ENCODE results near the gene HDAC4.

Gene HDAC4

GRCh38 chr2:239370403-239370802 lies 30.4 kb downstream of the HDAC4 start:
- no peak overlapping the region for H3K9ac ChIP-seq (ENCODE audit: low read depth, low read length, poor library complexity, severe bottlenecking)
- H4K20me1 ChIP-seq (ENCODE audit: insufficient read depth, low read length, poor library complexity, severe bottlenecking), result no peaks in the 10 kb centered on the region
- no peak overlapping the region for H2AFZ ChIP-seq (ENCODE audit: low read length)
- no peaks in the 10 kb centered on the region for H3K36me3 ChIP-seq (ENCODE audit: insufficient read depth, low read length)
- H3K27me3 ChIP-seq (ENCODE audit: insufficient read depth, low read length, poor library complexity, severe bottlenecking), result no peaks in the 10 kb centered on the region
- no peaks in the 10 kb centered on the region for H3F3A ChIP-seq (ENCODE audit: low read depth)
- H3K4me3 ChIP-seq (ENCODE audit: low read length, poor library complexity, severe bottlenecking), result no peak overlapping the region
- H3K4me2 ChIP-seq (ENCODE audit: low read depth, low read length, poor library complexity, severe bottlenecking), result no peak overlapping the region
- TF ChIP-seq CTCF (conservative IDR thresholded peaks at IDR 0.05; ENCODE audit: low read length), result no peak
- no peak for TF ChIP-seq EZH2phosphoT487 (IDR thresholded peaks at IDR 0.05; ENCODE audit: borderline replicate concordance)
- no peaks in the 10 kb centered on the region for H3K4me1 ChIP-seq (ENCODE audit: insufficient read depth, low read length, poor library complexity, severe bottlenecking)
- H3K9me3 ChIP-seq (ENCODE audit: insufficient read depth, low read depth, low read length), result no peaks in the 10 kb centered on the region
- H3K79me2 ChIP-seq (ENCODE audit: insufficient read depth, low read length), result no peaks in the 10 kb centered on the region; the same call in 1 of the 2 replicates
- no peaks in the 10 kb centered on the region for H3K9me2 ChIP-seq (replicated peaks; ENCODE audit: low read depth, low read length)

GRCh38 chr2:239369631-239370161 lies 31.1 kb downstream of the HDAC4 start:
- H3F3A ChIP-seq (ENCODE audit: low read depth), result no peaks in the 10 kb centered on the region
- no peak overlapping the region for H3K4me3 ChIP-seq (ENCODE audit: low read length, poor library complexity, severe bottlenecking)
- H3K9me2 ChIP-seq (replicated peaks; ENCODE audit: low read depth, low read length), result no peaks in the 10 kb centered on the region
- no peaks in the 10 kb centered on the region for H3K4me1 ChIP-seq (ENCODE audit: insufficient read depth, low read length, poor library complexity, severe bottlenecking)
- H3K4me2 ChIP-seq (ENCODE audit: low read depth, low read length, poor library complexity, severe bottlenecking), result no peak overlapping the region
- TF ChIP-seq EZH2phosphoT487 (IDR thresholded peaks at IDR 0.05; ENCODE audit: borderline replicate concordance), result no peak
- no peak for TF ChIP-seq CTCF (conservative IDR thresholded peaks at IDR 0.05; ENCODE audit: low read length)
- no peaks in the 10 kb centered on the region for H3K36me3 ChIP-seq (ENCODE audit: insufficient read depth, low read length)
- H3K27me3 ChIP-seq (ENCODE audit: insufficient read depth, low read length, poor library complexity, severe bottlenecking), result no peaks in the 10 kb centered on the region
- no peaks in the 10 kb centered on the region; the same call in 1 of the 2 replicates for H3K79me2 ChIP-seq (ENCODE audit: insufficient read depth, low read length)
- H4K20me1 ChIP-seq (ENCODE audit: insufficient read depth, low read length, poor library complexity, severe bottlenecking), result no peaks in the 10 kb centered on the region
- H3K9me3 ChIP-seq (ENCODE audit: insufficient read depth, low read depth, low read length), result no peaks in the 10 kb centered on the region
- H2AFZ ChIP-seq (ENCODE audit: low read length), result no peak overlapping the region
- no peak overlapping the region for H3K9ac ChIP-seq (ENCODE audit: low read depth, low read length, poor library complexity, severe bottlenecking)

GRCh38 chr2:239368906-239369552 lies 31.8 kb downstream of the HDAC4 start:
- Histone ChIP-seq H2AFZ (ENCODE audit: low read length) (no peak overlapping the region), H4K20me1 (ENCODE audit: insufficient read depth, low read length, poor library complexity, severe bottlenecking) (no peaks in the 10 kb centered on the region), H3K4me1 (ENCODE audit: insufficient read depth, low read length, poor library complexity, severe bottlenecking) (no peaks in the 10 kb centered on the region), H3F3A (ENCODE audit: low read depth) (no peaks in the 10 kb centered on the region), H3K36me3 (ENCODE audit: insufficient read depth, low read length) (no peaks in the 10 kb centered on the region), H3K4me2 (ENCODE audit: low read depth, low read length, poor library complexity, severe bottlenecking) (no peak overlapping the region), H3K79me2 (ENCODE audit: insufficient read depth, low read length) (no peaks in the 10 kb centered on the region; the same call in 1 of the 2 replicates), H3K9me2 (replicated peaks; ENCODE audit: low read depth, low read length) (no peaks in the 10 kb centered on the region), H3K4me3 (ENCODE audit: low read length, poor library complexity, severe bottlenecking) (no peak overlapping the region), H3K9ac (ENCODE audit: low read depth, low read length, poor library complexity, severe bottlenecking) (no peak overlapping the region), H3K9me3 (ENCODE audit: insufficient read depth, low read depth, low read length) (no peaks in the 10 kb centered on the region), H3K27me3 (ENCODE audit: insufficient read depth, low read length, poor library complexity, severe bottlenecking) (no peaks in the 10 kb centered on the region)
- TF ChIP-seq CTCF (conservative IDR thresholded peaks at IDR 0.05; ENCODE audit: low read length) (no peak), EZH2phosphoT487 (IDR thresholded peaks at IDR 0.05; ENCODE audit: borderline replicate concordance) (no peak)

Data from Loucy (cell line).